ENCODE measurements around the gene RANBP17. TPM values are rescaled to one million over a fixed set of nuclear protein-coding genes. Genes with fewer than 3 reads are reported as not detected.

RANBP17 gene
- total and polyA plus RNA-seq, 9 of the 15 experiments (the other 6 are each of a cell fraction or from before 2014, with no cell fraction given): not detected

DNA sequence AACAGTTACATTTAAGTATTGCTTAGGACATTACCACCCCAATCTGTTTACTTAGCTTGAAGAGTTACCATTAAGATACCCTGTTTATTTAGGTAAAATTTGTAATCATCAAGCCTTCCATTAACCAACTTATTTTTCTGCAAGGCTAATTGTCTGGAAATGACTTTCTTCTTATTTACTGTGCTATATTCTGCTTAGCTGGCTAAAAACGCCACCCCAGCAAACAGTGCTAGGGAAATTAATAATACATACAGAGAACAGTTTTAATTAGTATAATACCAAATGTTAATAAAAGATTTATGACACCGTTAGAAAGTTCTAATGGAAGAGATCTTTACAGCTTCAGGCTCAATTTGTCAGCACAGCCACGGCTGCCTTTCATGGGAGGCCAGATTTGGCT lies 461.2 kb downstream of the RANBP17 start:
- no TSS peak for BruUV-seq (replicated peaks)
- POLR2A ChIA-PET: no interaction called here
- no peaks in the 10 kb centered on the region for H3K79me2 ChIP-seq (ENCODE audit: control insufficient read depth, insufficient read depth, low read length)
- intact Hi-C loops (cut with micrococcal nuclease): no loop called here
- H3K4me3 ChIP-seq: no peak overlapping the region
- in situ Hi-C loops (cut with MboI): no loop called here
- no peaks in the 10 kb centered on the region for H3K9me1 ChIP-seq (ENCODE audit: control insufficient read depth, insufficient read depth, low read length)
- no peaks in the 10 kb centered on the region for H3K9me3 ChIP-seq (replicated peaks; ENCODE audit: control insufficient read depth, insufficient read depth, low read depth, low read length)
- CTCF ChIA-PET (ENCODE audit: low intra/inter-chr PET ratio): no interaction called here
- H3K9ac ChIP-seq (ENCODE audit: insufficient read depth in 1 of 2, low read depth in 2 of 2, low read length in 2 of 2): no peak overlapping the region
- H2AFZ ChIP-seq (ENCODE audit: low read depth, low read length): no peak overlapping the region
- FAIRE-seq: no peak
- ATAC-seq: no peak
- 0% methylated on average over 3 of the region's 3 CpGs for WGBS (ENCODE audit: insufficient coverage, low coverage, missing lambda C conversion rate)
- TF ChIP-seq, protein P1, sequence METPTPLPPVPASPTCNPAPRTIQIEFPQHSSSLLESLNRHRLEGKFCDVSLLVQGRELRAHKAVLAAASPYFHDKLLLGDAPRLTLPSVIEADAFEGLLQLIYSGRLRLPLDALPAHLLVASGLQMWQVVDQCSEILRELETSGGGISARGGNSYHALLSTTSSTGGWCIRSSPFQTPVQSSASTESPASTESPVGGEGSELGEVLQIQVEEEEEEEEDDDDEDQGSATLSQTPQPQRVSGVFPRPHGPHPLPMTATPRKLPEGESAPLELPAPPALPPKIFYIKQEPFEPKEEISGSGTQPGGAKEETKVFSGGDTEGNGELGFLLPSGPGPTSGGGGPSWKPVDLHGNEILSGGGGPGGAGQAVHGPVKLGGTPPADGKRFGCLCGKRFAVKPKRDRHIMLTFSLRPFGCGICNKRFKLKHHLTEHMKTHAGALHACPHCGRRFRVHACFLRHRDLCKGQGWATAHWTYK (CRISPR knock-in tag; IDR thresholded peaks at IDR 0.05): no peak
- TF ChIP-seq E2F4 (CRISPR knock-in tag; IDR thresholded peaks at IDR 0.05; ENCODE audit: low read depth): no peak
- TF ChIP-seq CREB1 (IDR thresholded peaks at IDR 0.05): no peak
- TF ChIP-seq CREB1 (CRISPR knock-in tag; IDR thresholded peaks at IDR 0.05): no peak
- TF ChIP-seq HDAC3 (IDR thresholded peaks at IDR 0.05; ENCODE audit: borderline replicate concordance, partially characterized antibody): no peak
- TF ChIP-seq ARID1B (IDR thresholded peaks at IDR 0.05): no peak
- TF ChIP-seq RCOR1 (IDR thresholded peaks at IDR 0.05; ENCODE audit: borderline replicate concordance in 1 of 2, low read depth in 2 of 2, low read length in 2 of 2): no peak
- TF ChIP-seq, protein P2, sequence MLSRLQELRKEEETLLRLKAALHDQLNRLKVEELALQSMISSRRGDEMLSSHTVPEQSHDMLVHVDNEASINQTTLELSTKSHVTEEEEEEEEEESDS (CRISPR knock-in tag; IDR thresholded peaks at IDR 0.05): no peak
- no peak for TF ChIP-seq THRB (CRISPR knock-in tag; conservative IDR thresholded peaks at IDR 0.05)
- no peak for TF ChIP-seq KHSRP (IDR thresholded peaks at IDR 0.05)
- TF ChIP-seq ZNF133 (CRISPR knock-in tag; IDR thresholded peaks at IDR 0.05): no peak
- no peak overlapping the region for H3K27ac ChIP-seq (ENCODE audit: extremely low read depth, low read depth, low read length)
- H3K4me1 ChIP-seq (replicated peaks in 1 of 2; ENCODE audit: control insufficient read depth in 2 of 2, insufficient read depth in 2 of 2, low read length in 2 of 2): no peaks in the 10 kb centered on the region
- H3K4me2 ChIP-seq (ENCODE audit: insufficient read depth, low read length): no peak overlapping the region
- peaks cover 12 to 29% of the 10 kb centered on the region in 2 experiments; a peak in 4 of 5 replicates for H3K27me3 ChIP-seq (ENCODE audit: control insufficient read depth in 2 of 2, insufficient read depth in 2 of 2, low read length in 2 of 2)
- H4K20me1 ChIP-seq (replicated peaks; ENCODE audit: control insufficient read depth, insufficient read depth, low read length): no peaks in the 10 kb centered on the region
- H3K36me3 ChIP-seq (ENCODE audit: control insufficient read depth, insufficient read depth, low read length): no peaks in the 10 kb centered on the region
- DNase-seq (ENCODE audit: extremely low read depth in 1 of 4, low spot score in 3 of 4): no peak

All from K562 (cell line).